ENCODE results near the gene PCDHGA6. TPM values are rescaled to one million over a fixed set of nuclear protein-coding genes. Genes with fewer than 3 reads are reported as not detected.
A peak's percentile ranks its signal among the peaks of the same experiment; 100 is the strongest.
"Not testable (repeated sequence)": the region's sequence is repeated elsewhere in the genome, so short reads cannot be mapped to it uniquely, and the experiment has no call there.

Gene PCDHGA6
- total and polyA plus RNA-seq, 2 of the 8 experiments (the other 6 are each of a cell fraction or from before 2014, with no cell fraction given): 1.4 to 2.0 TPM

- H3K79me1 ChIP-seq (ENCODE audit: low read depth, low read length); H2BK20ac ChIP-seq (ENCODE audit: low read length); H3K23ac ChIP-seq (ENCODE audit: insufficient read length); H2BK5ac ChIP-seq (ENCODE audit: low read depth, low read length); H4K91ac ChIP-seq (replicated peaks; ENCODE audit: insufficient read length, low read length); H3K27ac ChIP-seq (ENCODE audit: low read depth, low read length); H2BK120ac ChIP-seq (replicated peaks; ENCODE audit: low read depth, low read length); H3K56ac ChIP-seq (replicated peaks; ENCODE audit: insufficient read length, low read depth, low read length); H3K4ac ChIP-seq (replicated peaks; ENCODE audit: insufficient read length, low read depth, low read length); H4K20me1 ChIP-seq (replicated peaks in 1 of 2; ENCODE audit: control insufficient read depth in 1 of 2, insufficient read depth in 2 of 2, low read length in 2 of 2); H3K23me2 ChIP-seq (ENCODE audit: low read depth, low read length); H2BK12ac ChIP-seq (ENCODE audit: low read depth, low read length); H3K18ac ChIP-seq (ENCODE audit: extremely low read depth, low read length); H3K14ac ChIP-seq (ENCODE audit: insufficient read length); H2BK15ac ChIP-seq (ENCODE audit: low read length); H4K5ac ChIP-seq (ENCODE audit: insufficient read length, low read depth, low read length); H3K4me1 ChIP-seq (replicated peaks in 1 of 4; ENCODE audit: control insufficient read depth in 3 of 4, insufficient read depth in 4 of 4, low read length in 3 of 4); FAIRE-seq; H3K79me2 ChIP-seq (ENCODE audit: control insufficient read depth in 1 of 2, insufficient read depth in 2 of 2, low read length in 2 of 2); H2AFZ ChIP-seq (ENCODE audit: low read length); H2AK5ac ChIP-seq (ENCODE audit: low read depth, low read length): not testable (repeated sequence)
- peak within 1 kb of the TSS in 3 of 4 experiments; percentile 34 to 56 (median 51); a peak in 5 of 7 replicates for H3K9ac ChIP-seq (replicated peaks in 1 of 4; ENCODE audit: extremely low read depth in 1 of 4, low read depth in 3 of 4, low read length in 3 of 4)
- peak within 1 kb of the TSS; percentile 60 to 65 for H3K4me2 ChIP-seq (ENCODE audit: insufficient read depth in 1 of 2, low read depth in 2 of 2, low read length in 2 of 2)
- H3K36me3 ChIP-seq (ENCODE audit: control insufficient read depth in 2 of 4, insufficient read depth in 4 of 4, low read length in 3 of 4): peaks cover 0 to 21% (median under 1%) of the 10 kb centered on the region in 4 experiments; a peak in 2 of 8 replicates
- H3K9me3 ChIP-seq (ENCODE audit: insufficient read depth in 2 of 2, low read depth in 1 of 2, low read length in 1 of 2): peaks cover 26 to 30% of the 10 kb centered on the region in 2 experiments
- peak within 1 kb of the TSS; percentile 77 for H4K8ac ChIP-seq (ENCODE audit: extremely low read depth, insufficient read depth, low read length)
- CTCF ChIA-PET (ENCODE audit: partially characterized antibody): interaction anchor here (0.6 to 23.3 kb wide), 45 partner anchors 11 to 282 kb away, joined by 3 to 1236 read pairs (median 4); partner anchors contain the start of genes PCDHB12, PCDHB13, PCDHB14 and PCDHB15
- DNase-seq (ENCODE audit: low read depth in 1 of 2, low spot score in 2 of 2): peak in 1 of 2 experiments; percentile 87
- 11% methylated on average over 35 of the region's 47 CpGs; no CpG with 5 or more reads in 1 of the 2 experiments for WGBS, 2 experiments (ENCODE audit: extremely low coverage in 1 of 2, insufficient coverage in 1 of 2, insufficient read length in 1 of 2, insufficient replicate concordance in 2 of 2, low coverage in 1 of 2, low lambda C conversion rate in 2 of 2, missing lambda C conversion rate in 1 of 2)
- H3K4me3 ChIP-seq (ENCODE audit: extremely low read depth in 1 of 4, insufficient read depth in 2 of 4, low read depth in 3 of 4, low read length in 4 of 4): peak within 1 kb of the TSS; percentile 48 to 73 (median 62)
- POLR2A ChIA-PET (ENCODE audit: partially characterized antibody): interaction anchor here (0.6 to 1.4 kb wide), 6 partner anchors 61 to 140 kb away, joined by 3 to 5 read pairs (median 4); no protein-coding TSS in a partner anchor
- H3K27me3 ChIP-seq (replicated peaks in 1 of 4; ENCODE audit: control insufficient read depth in 3 of 4, extremely low read depth in 1 of 4, insufficient read depth in 3 of 4, low read length in 3 of 4): peaks cover 0 to 12% (median 6%) of the 10 kb centered on the region in 4 experiments; a peak in 4 of 7 replicates
- TF ChIP-seq CREB1 (IDR thresholded peaks at IDR 0.05): 0 out of 2 replicates have a peak, but pooled peaks have one; percentile 38
- 0 out of 2 replicates have a peak, but pooled peaks have one; percentile 25 for TF ChIP-seq JUND (IDR thresholded peaks at IDR 0.05; ENCODE audit: low read length)
- TF ChIP-seq ASH2L (IDR thresholded peaks at IDR 0.05; ENCODE audit: low read length): peak; percentile 95
- TF ChIP-seq NRF1 (IDR thresholded peaks at IDR 0.05; ENCODE audit: low read depth, low read length): peak; percentile 32
- 0 out of 2 replicates have a peak, but pooled peaks have one; percentile 18 for TF ChIP-seq YY1 (IDR thresholded peaks at IDR 0.05; ENCODE audit: low read depth, low read length)
- peak; percentile 93 to 94 for TF ChIP-seq RAD21 (IDR thresholded peaks at IDR 0.05 in 1 of 2, conservative IDR thresholded peaks at IDR 0.05 in 1 of 2; ENCODE audit: low read depth in 2 of 2, low read length in 2 of 2)
- 0 out of 2 replicates have a peak, but pooled peaks have one; percentile 19 for TF ChIP-seq PHF8 (conservative IDR thresholded peaks at IDR 0.05; ENCODE audit: low read depth, low read length)
- peak; percentile 76 to 96 (median 81) for TF ChIP-seq CTCF (IDR thresholded peaks at IDR 0.05; ENCODE audit: control extremely low read depth in 1 of 3, insufficient read depth in 1 of 3, low read depth in 1 of 3, low read length in 3 of 3)
- TF ChIP-seq TAF1 (IDR thresholded peaks at IDR 0.05; ENCODE audit: low read depth, low read length): peak; percentile 46; the same call in 1 of the 2 replicates
Observed at GRCh38 chr5:141417494-141418172, 43.9 kb downstream of the PCDHGA6 start, which contains the start of gene PCDHGB7. PCDHGB7 (plus strand) TSS chr5:141417677; CDS start chr5:141417860, 183 bp downstream.

Measured in H1 (cell line).